Suprapubic skin (tissue), 2 donors: Measurements from ENCODE around the gene LINC00632.

Experiments used
- EP300 ChIP-seq: sonication (generic); formaldehyde crosslinking; IDR thresholded peaks from one replicate; pipeline ENCODE4 v1.6.1; 2017; ENCODE audit warnings: antibody characterized with exemption
- POLR2A ChIP-seq, 2 donors: fragments of 450-650 bp; IDR thresholded peaks; one replicate each; pipeline ENCODE4 v1.6.1; 2017; ENCODE audit warnings: antibody characterized with exemption in 2 of 2, mild to moderate bottlenecking in 2 of 2, moderate library complexity in 2 of 2

- no peak for TF ChIP-seq EP300
- no peak for TF ChIP-seq POLR2A (IDR thresholded peaks at IDR 0.05)
These were observed 58.1 kb downstream of the LINC00632 start for GRCh38 chrX:140767646-140768045.
